Stimulated activated CD4-positive, alpha-beta T cell treated with anti-CD3 and anti-CD28 coated beads, Interleukin-4, amount 100 ng/mL, for 1 hour (primary cell): ENCODE measurements around the gene KCNB1.
"Not testable (repeated sequence)": the region's sequence is repeated elsewhere in the genome, so short reads cannot be mapped to it uniquely, and the experiment has no call there.

Source experiments
- DNase-seq: peaks from one replicate; pipeline ENCODE4 v3.0.0-alpha.2; 2020

Gene KCNB1

DNA sequence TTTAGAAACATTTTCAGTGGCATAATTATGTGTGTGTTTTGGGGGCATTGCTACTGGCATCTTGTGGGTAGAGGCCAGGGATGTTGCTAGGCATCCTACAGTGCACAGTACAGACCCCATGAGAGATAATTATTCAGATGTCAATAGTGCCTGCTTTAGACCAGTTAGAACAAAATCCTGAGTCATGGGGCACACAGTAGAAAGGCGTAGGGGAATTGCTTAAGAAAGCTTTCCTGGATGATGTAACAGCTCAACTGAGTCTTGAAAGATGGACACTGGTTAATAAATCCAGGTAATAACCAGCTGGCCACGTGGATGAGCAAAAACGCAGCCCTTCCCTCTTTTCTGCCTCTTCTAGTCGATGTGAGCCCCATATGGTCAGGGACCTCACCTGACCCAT is 51.1 kb downstream of the KCNB1 start:
- DNase-seq, result no peak

DNA sequence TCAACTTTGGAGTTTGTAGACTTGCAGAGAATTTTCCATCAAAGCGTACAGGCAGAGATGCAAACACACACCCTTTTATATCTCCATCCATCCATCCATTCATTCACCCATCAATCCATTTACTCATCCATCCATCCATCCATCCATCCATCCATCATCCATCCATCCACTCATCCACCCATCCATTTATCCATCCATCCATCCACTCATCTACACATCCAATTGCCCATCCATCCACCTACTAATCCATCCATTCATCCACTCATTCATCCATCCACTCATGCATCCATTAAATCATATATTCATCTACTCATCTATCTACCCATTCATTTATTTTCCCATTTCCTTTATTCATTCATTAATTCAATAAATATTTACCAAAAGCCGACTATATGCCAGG is 52.1 kb downstream of the KCNB1 start:
- DNase-seq, result no peak

DNA sequence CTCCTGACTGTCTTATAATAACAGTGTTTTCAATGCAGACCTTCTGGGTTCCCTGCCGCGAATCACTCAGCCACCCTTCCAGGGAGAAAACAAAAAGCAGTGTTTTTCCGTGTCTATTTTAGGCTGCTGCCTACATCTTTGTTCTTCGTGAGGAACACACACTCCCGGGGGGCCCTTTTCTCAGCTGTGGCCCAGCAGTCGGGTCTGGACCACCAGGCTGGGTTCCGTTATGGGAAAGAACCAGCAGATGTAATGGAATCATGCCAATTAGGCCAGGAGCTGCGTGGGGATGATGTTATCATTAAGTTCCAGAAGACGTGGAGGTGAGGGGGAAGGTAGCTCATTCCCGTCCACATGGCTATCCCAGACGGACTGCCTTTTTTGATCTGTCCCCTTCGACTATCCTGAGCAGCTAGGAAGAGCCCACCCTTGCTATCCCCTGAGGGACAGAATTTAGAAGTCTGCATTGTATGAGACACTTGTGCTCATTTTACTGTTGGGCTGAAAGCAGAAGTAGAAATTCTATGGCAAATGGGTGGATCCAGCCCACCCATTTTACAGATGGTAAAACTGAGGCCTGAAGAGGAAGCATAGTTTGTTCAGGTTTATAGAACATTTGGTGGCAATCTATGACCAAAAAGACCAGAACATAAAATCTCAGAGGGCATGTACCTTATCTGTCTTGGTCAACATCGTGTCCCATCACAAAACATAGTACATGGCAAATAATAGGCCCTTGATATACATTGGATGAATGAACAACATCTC is 54.5 kb downstream of the KCNB1 start:
- no peak for DNase-seq

DNA sequence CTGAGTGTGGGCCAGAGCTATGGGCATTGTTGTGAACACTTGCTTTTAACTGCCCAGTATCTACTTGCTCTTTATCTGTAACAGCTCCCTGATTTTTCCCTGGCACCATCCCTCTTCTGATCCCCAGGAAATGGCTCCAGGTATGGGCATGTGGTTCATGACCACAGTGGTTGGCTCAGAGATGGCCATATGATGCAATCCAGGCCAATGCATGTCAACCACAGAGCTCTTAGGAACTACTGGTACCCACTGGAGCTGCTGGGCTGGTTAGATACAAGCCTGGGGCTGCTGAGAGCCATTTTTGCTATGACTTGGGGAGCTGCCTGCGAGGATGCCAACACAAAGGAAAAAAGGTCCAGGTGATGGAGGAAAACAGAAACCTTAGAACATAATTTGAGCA is 55.6 kb downstream of the KCNB1 start:
- DNase-seq, result no peak

DNA sequence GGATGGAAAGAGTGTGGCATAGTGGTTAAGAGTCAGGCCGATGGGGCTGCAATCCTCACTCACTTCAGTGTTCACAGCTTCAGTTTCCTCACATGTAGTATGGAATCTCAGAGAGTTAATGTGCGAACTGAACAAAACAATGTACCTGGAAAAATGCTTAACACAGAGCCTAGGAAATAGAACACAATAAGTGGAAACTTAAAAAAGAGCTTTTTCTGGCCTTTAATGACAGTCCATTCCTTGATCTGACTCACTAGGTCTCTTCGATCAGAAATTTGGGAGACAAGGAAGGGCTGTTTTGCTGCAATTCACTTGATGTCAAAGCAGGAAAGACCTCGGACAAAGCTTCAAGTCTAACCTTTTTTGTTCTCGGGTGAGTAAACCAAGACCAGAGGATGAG is 56.1 kb downstream of the KCNB1 start:
- DNase-seq, result no peak

DNA sequence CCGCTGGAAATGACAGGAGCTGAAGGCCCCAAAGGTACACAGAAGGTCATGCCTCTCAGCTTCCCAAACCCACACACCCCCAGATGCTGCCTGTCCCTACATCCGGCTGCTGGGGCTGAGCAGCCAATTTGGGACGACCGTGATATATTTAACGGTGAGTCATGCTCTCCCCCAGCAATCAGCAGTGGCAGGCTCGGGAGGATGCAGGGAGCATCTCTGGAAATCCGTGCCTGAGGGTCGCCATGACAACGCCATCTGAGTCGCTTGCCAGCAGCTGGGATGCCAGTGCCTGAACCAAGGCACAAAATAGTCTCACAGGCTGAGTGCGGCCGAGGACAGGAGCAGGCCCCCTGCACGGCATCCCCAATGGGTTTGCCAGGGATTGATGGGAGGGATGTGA is 57.9 kb downstream of the KCNB1 start:
- DNase-seq, result no peak

DNA sequence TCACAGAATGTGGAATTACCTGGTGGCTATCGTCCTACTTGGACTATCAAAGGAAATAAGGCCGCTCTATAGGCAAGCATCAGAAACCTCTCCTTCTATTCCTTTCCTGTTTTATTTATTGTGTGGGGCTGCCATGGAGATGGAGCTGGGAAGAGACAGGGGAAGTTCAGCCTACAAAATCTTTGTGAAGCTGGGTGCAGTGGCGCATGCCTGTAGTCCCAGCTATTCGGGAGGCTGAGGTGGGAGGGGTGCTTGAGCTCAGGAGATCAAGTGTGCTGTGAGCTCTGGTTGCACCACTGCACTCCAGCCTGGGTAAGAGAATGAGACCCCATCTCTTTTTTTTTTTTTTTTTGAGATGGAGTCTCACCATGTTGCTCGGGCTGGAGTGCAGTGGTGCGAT is 60.3 kb downstream of the KCNB1 start:
- no peak for DNase-seq

DNA sequence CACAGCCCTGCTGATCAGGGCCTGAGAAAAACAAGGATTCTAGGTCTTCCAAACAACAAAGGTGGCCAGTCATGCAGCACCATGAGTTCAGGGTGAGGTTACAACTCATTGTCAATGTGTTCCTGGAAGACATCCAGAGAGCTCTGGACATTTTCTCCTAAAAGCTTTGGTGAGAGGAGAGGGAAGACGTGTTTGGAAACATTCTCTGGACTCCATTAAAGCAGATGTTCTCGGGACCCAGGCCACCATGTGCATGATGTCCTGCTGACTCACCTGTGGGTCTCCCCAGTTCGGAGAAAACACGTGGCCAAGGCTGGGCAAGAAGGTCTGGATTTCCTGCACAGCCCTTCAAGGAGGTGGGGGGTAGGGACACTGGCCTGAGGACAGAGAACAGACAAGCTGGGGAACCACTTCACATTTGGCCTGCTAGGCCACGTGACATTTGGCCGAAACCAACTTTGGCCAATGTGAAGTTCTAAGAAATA is 61.6 kb downstream of the KCNB1 start:
- DNase-seq, result no peak

DNA sequence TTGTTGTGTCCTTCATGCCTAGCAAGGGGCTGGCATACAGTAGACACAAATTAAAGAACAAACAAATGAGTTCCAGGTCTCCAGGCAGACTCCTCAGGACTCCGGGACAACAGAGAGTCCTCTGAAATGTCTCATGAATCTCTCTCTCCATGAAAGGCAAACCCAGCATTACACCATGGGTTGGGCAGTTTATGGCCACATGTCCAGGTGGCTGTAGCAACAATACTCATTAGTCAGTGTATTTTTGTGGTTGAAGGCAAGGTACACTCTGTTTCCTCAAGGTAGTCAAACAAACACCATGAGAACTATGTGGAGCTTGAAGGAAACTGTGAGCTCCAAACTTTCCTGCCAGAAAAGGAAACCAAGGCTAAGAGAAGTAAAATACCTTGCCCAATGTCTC is 62.2 kb downstream of the KCNB1 start:
- DNase-seq, result no peak

DNA sequence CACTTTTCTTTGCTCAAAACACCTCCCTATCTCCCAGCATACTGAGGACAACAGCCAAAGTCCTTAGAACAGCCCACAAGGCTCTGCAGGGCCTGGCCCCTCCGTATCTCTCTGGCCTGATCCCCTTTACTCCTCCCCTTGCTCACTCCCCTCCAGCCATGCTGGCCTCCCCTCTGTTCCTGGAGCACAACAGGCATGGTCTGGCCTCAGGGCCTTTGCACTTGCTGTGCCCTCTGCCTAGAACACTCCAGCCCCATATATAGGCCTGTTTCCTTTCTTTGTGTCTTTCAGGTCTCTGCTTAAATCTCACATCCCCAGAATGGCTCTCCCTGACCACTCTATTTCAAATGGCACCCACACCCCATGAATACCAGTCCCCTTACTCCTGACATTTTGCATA is 62.7 kb downstream of the KCNB1 start:
- no peak for DNase-seq

DNA sequence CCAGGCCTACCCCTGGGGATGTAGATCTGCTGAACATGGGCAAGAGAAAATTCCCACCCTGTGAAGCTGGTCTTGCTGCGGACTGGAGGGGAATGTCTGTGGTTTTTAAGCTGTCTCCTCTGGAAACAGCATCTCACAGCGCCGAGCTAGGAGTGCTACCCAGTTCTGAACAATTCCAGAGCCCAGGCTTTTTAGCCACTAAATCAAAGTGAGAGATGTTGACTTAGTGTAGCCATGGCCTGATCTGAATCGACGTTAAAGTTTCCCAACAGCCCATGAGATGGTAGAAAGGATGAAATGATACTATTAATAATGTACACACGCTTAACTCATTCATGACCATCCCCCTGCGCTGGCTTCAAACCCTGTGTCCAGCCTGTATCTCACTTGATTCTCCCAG is 63.7 kb downstream of the KCNB1 start:
- DNase-seq, result no peak

DNA sequence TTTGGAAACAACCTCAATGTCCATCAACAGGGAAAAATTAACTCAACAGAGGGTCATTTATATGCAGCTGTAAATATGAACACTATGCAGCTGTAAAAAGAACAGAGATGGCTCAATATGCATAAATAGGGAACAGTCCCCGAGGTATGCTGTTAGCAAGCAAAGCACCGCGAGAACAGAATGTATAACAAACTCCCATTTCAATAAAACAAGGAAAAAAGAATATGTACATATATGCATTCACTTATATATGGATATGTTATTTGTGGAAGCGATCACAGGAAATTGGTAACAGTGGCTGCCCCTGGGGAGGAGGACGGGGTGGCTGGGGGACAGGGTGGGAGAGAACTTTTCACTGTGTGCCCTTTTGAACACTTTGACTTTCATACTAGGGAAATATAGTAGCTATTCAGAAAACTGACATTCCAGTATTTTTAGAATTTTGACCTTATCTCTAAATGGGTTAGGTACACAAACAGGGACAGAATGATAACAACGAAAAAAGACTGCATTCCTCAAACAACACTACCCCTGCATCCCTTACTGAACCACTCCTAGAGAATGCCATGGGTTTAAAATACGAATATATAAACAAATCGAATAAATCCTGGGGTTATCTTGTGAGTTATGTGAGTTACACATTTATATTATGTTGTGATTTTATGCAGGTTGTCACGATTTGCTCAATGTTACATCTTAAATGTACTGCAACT is 64.5 kb downstream of the KCNB1 start:
- DNase-seq, result no peak

DNA sequence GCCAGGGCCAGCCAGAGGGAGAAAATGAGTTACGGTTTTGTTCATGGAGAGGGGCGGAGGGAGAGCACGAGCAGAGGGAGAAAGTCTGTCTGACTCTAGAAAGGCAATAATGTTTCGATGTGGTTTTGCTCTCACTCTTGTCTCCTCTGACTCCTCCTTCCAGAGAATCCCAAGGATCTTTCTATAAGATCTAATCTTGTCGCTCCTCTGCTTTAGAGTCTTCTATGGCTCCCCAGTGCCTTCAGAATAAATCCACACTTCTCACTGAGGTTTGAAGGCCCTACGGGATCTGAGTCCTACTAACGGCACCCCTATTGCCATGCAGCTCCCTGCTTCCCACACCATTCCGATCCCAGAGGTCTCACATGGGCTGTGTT is 66.8 kb downstream of the KCNB1 start:
- DNase-seq, result no peak

DNA sequence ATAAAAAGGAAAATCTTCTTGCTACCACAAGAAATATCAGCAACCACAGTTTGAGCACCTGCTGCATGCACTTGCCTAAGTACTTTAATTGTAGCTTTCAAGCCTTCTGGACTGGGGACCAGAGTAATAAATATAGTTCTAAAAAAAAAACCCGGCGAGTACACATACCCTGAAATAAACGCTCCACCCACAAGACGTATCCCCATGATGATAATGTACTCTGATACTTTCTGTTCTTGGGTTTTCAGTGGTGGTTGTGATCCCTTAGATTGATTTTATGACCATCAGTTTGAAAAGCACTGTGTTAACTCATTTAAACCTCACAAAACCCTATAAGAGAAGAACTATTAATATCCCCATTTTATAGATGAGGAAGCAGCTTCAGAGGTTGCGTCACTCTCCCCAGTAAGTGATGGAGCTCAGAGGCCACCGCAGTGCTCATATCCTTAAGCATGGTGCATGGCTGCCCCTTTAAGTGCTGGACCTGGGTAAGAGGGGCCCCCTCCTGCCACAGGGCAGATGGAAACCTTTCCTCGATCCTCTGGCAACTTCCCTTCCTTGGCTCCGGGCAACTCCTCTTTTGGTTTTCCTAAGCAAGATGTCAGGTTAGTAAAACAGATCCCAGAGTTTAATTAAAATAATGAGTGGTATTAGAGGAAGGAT is 67.3 kb downstream of the KCNB1 start:
- DNase-seq, result no peak

DNA sequence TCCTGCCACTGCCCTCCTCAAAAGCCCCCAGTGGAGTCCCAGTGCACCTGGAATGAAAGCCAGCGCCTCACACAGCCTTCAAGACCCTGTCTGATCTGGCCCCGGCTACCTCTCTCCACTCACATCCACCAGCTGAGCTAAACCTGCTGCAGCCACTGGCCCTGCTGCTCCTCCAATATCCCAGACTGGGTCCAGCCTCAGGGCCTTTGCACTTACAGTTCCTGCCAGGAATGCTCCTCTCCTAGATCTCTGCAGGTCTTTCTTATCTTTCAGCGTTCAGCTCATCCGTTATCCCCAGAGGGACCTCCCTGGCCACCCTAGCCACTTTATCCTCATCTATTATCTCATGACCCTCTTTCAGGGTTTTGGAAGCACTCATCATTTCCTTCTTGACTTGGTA is 68.8 kb downstream of the KCNB1 start:
- no peak for DNase-seq

DNA sequence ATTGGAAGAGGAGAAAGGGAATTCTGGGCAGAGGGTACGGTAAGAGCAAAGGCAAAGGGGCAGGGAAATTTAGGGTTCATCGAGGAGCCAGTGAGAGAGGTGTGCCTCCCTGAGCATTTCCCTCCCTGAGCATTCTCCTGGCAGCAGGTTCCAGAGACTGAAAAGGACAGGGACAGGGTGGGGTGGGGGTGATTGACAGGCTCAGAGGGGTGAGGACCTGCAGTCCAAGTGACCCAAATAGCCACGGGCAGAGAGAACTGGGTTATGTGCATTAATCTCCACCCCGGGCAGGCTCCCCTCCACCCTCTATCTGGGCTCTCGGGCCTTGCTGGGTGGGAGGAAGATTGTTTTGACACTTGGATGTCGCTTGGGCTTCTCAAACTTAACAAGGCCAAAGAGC is 69.5 kb downstream of the KCNB1 start:
- no peak for DNase-seq

DNA sequence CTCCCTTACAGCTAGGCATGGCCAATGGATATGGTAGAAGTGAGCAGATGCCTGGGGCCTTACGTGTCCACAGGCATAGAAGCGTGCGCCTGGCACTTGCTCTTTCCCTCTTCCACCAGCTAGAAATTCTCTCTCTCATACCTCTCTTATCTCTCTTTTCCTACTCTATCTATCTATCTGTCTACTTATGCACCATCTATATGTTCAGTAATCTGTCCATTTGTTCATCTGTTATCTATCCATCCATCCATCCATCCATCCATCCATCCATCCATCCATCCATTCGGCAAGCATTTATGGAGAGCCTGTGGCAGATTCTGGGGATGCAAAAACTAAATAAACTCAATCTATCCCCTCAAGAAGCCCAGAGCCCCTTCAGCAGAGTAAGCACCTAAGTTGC is 70.2 kb downstream of the KCNB1 start:
- DNase-seq, result no peak

DNA sequence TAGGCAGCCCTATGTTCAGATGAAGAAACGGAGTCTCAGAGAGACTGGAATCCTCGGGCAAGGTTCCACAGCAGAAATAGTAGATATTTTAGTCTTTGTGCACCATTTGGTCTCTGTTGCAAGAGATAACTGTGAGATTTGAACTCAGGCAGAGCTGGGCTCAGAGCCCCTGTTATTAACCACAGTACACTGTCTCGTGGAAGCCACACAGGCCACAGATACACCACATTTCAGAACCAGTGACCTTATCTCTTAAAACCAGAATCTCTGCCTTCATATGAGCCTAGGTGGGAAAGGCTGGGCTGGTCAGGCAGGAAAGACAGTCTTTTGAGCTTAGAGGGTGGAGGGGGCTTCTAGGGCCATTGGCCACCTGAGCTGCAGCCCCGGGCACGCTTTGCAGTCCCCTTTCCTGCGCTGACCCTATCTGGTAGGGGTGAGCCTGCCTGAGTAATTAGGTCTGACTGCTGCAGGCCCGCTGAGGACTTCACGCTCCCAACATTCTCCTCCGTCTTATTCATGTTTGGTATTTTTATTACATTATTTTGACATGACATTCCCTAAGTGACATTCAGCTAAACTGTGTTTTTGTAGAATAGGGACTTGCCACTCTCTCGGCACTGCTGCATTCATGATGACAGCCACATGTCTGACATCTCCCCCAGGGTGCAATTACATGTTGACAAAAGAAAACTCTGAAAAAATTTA is 71.1 kb downstream of the KCNB1 start:
- DNase-seq, result no peak

DNA sequence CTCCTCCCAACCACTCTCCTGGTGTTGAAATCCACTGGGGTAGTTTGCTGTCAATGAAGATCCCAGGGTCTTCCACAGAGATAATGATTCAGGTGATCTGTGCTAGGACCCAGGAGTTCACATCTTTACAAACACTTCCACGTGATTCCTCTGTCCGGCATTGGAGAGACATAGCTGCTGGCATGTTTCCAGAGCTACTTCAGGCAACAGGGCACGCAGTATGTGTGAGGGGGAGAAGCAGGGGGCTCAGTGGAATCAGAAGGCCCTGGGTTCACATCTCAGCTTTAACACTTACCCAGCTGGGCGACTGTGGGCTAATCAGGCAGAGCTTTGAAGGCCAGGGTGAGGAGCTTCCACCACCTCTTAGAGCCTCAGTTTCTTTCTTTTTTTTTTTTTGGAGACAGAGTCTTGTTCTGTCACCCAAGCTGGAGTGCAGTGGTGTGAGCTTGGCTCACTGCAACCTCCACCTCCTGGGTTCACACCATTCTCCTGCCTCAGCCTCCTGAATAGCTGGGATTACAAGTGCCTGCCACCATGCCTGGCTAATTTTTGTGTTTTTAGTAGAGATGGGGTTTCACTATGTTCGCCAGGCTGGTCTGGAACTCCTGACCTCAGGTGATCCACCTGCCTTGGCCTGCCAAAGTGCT is 72.4 kb downstream of the KCNB1 start:
- not testable (repeated sequence) for DNase-seq

DNA sequence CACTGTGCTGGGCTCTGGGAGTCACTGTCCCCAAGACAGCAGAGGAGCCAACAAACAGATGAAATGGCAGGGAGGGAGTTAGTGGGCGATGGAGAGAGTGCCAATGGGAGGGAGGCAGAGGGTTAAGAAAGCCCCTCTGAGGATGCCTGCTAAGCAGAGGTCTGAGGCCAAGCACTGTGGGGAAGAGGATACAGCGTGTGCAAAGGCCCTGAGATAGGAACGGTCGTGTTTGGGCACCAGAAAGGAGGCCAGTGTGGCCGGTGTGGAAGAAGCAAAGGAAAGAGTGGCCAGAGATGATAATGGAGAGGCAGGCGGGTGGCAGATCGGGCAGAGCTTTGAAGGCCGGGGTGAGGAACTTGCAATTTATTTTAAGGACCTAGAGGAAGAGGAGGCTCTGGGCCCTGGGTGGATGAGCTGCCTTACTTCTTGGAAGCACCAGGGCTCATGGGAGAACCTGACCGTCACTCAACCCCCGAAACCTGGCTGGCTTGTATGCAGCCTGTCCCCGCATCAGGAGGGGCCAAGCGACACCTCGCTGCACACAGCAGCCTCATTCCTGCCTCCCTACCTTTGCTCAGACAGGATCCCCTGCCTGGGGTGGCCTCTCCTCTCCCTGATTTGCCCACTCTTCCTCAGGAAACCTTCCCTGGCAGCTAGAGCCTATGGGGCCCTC is 73.0 kb downstream of the KCNB1 start:
- no peak for DNase-seq

DNA sequence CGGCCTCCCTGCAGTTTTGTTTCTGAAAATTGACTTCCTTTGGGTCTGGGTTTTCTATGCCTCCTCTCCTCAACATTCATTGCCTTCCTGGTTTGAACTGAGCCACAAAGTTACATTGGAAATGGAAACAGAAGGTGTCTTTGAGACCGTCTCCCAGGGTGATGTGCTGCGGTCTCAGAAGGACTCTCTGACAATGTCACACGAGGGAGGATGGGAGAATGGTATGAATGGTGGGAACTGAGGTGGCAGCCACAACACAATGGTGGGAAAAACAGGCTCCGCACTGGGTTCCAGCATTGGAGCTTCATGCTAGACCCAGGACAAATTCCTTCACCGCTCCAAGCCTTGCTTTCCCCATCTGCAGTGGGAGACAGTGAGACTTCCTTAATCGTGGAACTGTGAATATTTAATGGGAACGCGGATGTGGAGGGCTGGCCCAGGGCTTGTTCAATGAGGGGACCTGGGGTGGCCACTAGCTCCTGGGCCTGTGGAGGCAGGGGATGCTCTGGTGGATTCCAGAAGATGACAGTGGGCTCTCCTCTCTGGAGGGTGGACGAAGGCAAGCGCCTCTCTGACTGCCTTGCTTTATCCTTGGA is 73.9 kb downstream of the KCNB1 start:
- no peak for DNase-seq

DNA sequence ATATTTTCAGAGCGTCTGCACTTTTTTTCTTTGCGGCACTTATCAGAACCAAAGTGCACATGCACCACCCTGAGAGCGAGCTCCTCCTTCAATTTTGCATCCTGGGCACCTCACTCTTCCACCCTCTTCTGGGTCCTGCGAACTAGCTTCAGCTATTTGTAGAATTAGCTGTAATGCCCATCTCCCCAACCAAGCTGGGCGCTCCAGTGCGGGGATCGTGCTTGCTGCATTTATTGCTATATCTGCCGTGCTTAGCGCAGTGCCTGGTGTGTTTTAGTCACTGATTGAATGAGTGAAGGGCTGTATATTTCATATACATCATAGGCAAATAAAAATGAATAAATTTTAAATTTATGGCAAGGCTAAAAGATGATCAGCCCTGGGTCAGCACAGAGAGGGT is 75.8 kb downstream of the KCNB1 start:
- DNase-seq, result no peak
